Dermis blood vessel endothelial cell (primary cell): ENCODE measurements around the gene VPS39. TPM values are rescaled to one million over a fixed set of nuclear protein-coding genes. Genes with fewer than 3 reads are reported as not detected.

Source experiments
- DNase-seq: peaks from one replicate; pipeline ENCODE4 v3.0.0; 2010
- total RNA-seq: library from RNA; depleted of rRNA; stranded (reverse); fragments of >200 nt; gene quantifications from 2 replicates; pipeline ENCODE4 v1.2.3, GENCODE V29; 2014

VPS39 gene
- total RNA-seq, 1 donor from 2014 or later, result 53.4 TPM

DNA sequence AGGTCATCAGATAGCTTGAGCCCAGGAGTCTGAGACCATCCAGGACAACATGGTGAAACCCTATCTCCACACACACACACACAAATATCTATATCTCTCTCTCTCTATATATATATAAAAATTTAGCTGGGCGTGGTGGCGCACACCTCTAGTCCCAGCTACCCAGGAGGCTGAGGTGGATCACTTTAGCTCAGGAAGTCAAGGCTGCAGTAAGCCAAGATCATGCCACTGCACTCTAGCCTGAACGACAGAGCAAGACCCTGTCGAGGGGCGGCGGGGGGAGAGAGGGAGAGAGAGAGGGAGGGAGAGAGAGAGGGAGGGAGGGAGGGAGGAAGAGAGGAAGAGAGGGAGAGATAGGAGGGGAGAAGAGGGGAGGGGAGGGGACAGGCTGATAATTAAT lies 79.6 kb downstream of the VPS39 start:
- DNase-seq, result no peak

DNA sequence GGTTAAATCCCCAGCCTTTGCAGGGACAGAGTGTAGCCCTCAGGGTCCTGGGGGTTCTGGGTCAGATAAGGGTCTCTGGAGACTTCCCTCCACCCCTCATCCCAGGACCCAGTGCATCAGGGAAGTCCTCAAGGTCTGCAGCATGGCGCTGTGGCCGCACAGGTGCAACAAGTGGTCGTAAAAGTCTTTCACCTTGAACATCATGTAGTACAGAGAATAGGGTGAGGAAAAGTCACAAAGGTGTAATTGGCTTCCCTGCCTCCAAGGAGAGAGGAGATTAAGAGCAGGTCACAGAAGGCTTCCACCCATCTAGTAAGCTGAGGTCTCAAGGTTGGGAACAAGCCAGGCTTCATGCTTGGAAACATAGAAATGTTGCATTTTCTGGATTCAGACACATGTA lies 84.6 kb downstream of the VPS39 start:
- no peak for DNase-seq

DNA sequence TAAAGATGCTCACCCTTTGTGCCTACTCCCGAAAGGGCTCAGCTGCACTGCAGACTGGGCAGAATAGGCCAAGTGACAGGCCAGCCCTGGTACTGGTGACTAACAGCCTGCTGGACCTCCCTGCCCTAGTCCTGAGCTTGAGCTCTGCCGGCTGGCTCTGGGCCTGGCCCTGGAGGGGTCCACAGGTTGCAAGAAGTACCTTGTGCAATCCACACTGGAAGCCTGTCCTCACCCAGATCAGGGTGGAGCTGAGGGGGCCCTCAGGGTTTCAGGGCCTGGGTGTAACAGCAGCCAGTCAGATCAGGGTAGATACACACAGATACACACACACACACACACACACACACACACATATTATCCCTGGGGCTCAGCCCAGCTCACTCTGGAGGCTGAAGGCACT lies 86.4 kb downstream of the VPS39 start:
- DNase-seq, result no peak

- no peak for DNase-seq
Measured at GRCh38 chr15:42121021-42121420, 87.1 kb downstream of the VPS39 start.

DNA sequence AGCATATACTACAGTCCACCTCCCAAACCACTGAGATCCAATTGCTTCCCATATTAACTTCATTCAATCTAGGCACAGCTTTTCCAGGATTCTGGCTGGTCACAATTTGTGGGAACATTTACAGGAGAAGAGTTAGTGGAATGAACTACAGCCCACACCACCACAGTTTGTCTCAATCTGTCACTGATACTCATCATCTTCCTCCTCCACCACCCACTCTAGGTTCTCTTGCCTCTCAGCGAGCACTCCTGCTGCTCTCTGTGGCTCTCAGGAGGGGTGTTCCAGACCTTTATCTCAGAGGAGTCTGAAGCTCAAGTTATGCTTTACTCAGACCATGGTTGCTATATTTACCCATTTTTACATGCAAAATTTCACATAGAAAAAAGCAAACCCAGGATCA lies 87.8 kb downstream of the VPS39 start:
- DNase-seq, result no peak

- no peak for DNase-seq
Measured at GRCh38 chr15:42119446-42119760, 88.7 kb downstream of the VPS39 start.

- no peak for DNase-seq
Measured at GRCh38 chr15:42118650-42119445, 89.3 kb downstream of the VPS39 start.

DNA sequence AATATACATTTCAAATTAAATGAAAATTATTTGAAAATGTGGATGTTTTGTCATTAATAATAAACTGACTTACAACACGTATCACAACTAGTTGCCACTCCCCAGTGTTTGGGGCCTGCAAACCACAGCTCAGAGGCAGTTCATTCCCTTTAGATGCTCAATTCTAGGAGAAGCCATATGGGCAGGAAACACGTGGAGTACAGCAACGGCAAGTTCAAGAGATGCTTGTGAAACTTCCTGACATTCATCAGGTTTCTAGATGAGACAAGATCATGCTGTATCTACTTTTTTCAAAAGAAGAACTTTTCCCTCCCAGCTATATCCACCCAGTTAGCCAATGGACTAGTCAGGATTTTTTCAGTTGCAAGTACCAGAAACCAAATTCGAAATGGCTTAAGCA lies 96.2 kb downstream of the VPS39 start:
- no peak for DNase-seq

DNA sequence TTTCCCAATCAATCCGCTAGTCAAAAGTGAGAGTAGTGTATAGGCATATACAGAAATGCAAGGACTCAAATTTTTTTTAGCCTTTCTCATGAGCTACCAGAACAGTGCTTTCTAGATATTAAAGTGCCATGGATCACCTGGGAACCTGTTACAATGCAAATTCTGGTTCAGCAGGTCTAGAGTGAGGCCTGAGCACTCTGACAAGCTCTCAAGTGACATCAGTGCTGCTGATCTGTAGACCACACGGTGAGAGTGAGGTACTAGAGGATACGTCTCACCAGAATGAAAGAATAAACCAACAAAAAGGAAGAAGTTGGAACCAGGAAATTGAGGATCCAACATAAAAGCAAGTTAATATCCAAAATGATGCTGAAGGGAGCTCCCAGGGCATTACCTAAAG lies 97.7 kb downstream of the VPS39 start:
- no peak for DNase-seq

DNA sequence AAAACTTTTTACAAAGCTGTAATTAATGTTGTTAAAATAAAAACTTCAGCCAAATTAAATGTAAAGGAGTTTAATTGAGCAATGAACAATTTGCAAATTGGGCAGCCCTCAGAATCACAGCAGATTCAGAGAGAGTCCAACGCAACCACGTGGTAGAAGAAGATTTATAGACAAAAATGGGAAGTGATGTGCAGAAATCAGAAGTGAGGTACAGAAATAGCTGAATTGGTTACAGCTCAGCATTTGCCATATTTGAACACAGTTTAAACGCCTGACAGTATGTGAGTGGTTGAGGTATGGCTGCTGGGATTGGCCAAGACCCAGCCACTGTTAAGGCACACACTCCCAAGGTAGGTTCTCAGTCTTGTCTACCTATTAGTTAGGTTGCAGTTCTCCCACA lies 99.3 kb downstream of the VPS39 start:
- DNase-seq, result no peak

Other genes with a start within 250 kb of the VPS39 start
- gene EHD4, start 235.7 kb downstream of the VPS39 start, total RNA-seq, result 84.4 and 128 TPM in 2 replicates
- not detected in 2 replicates for gene PLA2G4E, start 187.3 kb downstream of the VPS39 start, total RNA-seq
- 0.17 TPM in 1 of 2 replicates, not detected in the other for gene PLA2G4D, start 113.7 kb downstream of the VPS39 start, total RNA-seq
- gene PLA2G4F, start 51.7 kb downstream of the VPS39 start, total RNA-seq, result not detected in 2 replicates
- gene GANC, start 64.9 kb upstream of the VPS39 start, total RNA-seq, result 11.1 and 18.6 TPM in 2 replicates
- gene TMEM87A, start 65.1 kb upstream of the VPS39 start, total RNA-seq, result 60.6 and 62.3 TPM in 2 replicates
- gene CAPN3, start 151.2 kb upstream of the VPS39 start, total RNA-seq, result 0.37 and 2.4 TPM in 2 replicates